Loucy (cell line): ENCODE measurements around the gene ICAM1.

ENCODE experiments used
- H2AFZ ChIP-seq: fragments of 200-600 bp; sonication (generic); 2 replicates; pipeline ENCODE4 v1.6.0; 2016; ENCODE audit warnings: antibody characterized with exemption, mild to moderate bottlenecking, low read length, moderate library complexity
- H3F3A ChIP-seq: fragments of 200-600 bp; 2 replicates; pipeline ENCODE4 v1.6.0; 2016; ENCODE audit warnings: antibody characterized with exemption, low read depth, mild to moderate bottlenecking
- H3K27me3 ChIP-seq: fragments of 200-600 bp; sonication (generic); 2 replicates; pipeline ENCODE4 v1.6.1; 2014; ENCODE audit warnings: low read length, mild to moderate bottlenecking; ENCODE audit not compliant: insufficient read depth, poor library complexity, severe bottlenecking
- H3K36me3 ChIP-seq: fragments of 200-600 bp; sonication (generic); 2 replicates; pipeline ENCODE4 v1.6.1; 2016; ENCODE audit warnings: low read length; ENCODE audit not compliant: insufficient read depth
- H3K4me1 ChIP-seq: fragments of 200-600 bp; sonication (generic); 2 replicates; pipeline ENCODE4 v1.5.1; 2014; ENCODE audit warnings: low read length, mild to moderate bottlenecking; ENCODE audit not compliant: insufficient read depth, poor library complexity, severe bottlenecking
- H3K4me2 ChIP-seq: fragments of 200-600 bp; sonication (generic); 2 replicates; pipeline ENCODE4 v1.6.0; 2014; ENCODE audit warnings: antibody characterized with exemption, low read length, low read depth, mild to moderate bottlenecking; ENCODE audit not compliant: poor library complexity, severe bottlenecking
- H3K4me3 ChIP-seq: fragments of 200-600 bp; sonication (generic); 2 replicates; pipeline ENCODE4 v1.5.1; 2014; ENCODE audit warnings: low read length, mild to moderate bottlenecking, mixed read lengths; ENCODE audit not compliant: poor library complexity, severe bottlenecking
- H3K79me2 ChIP-seq: fragments of 200-600 bp; sonication (generic); 2 replicates; pipeline ENCODE4 v1.6.1; 2014; ENCODE audit warnings: low read length; ENCODE audit not compliant: insufficient read depth
- H3K9ac ChIP-seq: fragments of 200-600 bp; sonication (generic); 2 replicates; pipeline ENCODE4 v1.6.0; 2014; ENCODE audit warnings: mild to moderate bottlenecking, low read depth, low read length, moderate library complexity; ENCODE audit not compliant: poor library complexity, severe bottlenecking
- H3K9me2 ChIP-seq: fragments of 200-600 bp; sonication (generic); replicated peaks from 2 replicates; pipeline ENCODE4 v1.6.1; 2016; ENCODE audit warnings: low read depth, low read length, mixed read lengths
- H3K9me3 ChIP-seq: fragments of 200-600 bp; sonication (generic); 2 replicates; pipeline ENCODE4 v1.6.1; 2014; ENCODE audit warnings: mild to moderate bottlenecking, antibody characterized with exemption, low read length, low read depth; ENCODE audit not compliant: insufficient read depth
- H4K20me1 ChIP-seq: fragments of 200-600 bp; sonication (generic); 2 replicates; pipeline ENCODE4 v1.6.0; 2014; ENCODE audit warnings: antibody characterized with exemption, low read length, mild to moderate bottlenecking; ENCODE audit not compliant: insufficient read depth, poor library complexity, severe bottlenecking
- EZH2phosphoT487 ChIP-seq: fragments of 200-600 bp; IDR thresholded peaks from 2 replicates; pipeline ENCODE4 v1.6.1; 2018; ENCODE audit warnings: antibody characterized with exemption, mild to moderate bottlenecking, moderate library complexity, borderline replicate concordance
- TF ChIP-seq, protein P1 (sequence below): fragments of 200-600 bp; sonication (generic); conservative IDR thresholded peaks from 2 replicates; pipeline ENCODE4 v1.5.1; 2014; ENCODE audit warnings: mild to moderate bottlenecking, antibody characterized with exemption, low read length

ICAM1 gene

DNA sequence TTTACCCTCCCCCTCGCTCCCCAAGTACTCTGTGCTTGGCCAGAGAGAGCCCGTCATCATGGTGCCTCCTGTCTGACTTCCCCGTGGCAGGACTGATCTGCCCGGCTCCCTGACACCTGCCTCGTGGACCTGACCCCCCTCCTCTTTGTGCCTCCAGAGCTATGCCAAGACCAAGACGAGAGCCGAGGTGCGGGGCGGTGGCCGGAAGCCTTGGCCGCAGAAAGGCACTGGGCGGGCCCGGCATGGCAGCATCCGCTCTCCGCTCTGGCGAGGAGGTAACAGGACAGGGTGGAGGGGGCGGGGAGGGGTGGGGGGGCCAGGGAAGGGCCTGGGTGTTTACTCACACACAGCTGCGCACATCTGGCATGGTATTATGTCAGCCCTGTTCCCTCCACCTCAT is 14.4 kb upstream of the ICAM1 start:
- H3K9me3 ChIP-seq = no peaks in the 10 kb centered on the region

DNA sequence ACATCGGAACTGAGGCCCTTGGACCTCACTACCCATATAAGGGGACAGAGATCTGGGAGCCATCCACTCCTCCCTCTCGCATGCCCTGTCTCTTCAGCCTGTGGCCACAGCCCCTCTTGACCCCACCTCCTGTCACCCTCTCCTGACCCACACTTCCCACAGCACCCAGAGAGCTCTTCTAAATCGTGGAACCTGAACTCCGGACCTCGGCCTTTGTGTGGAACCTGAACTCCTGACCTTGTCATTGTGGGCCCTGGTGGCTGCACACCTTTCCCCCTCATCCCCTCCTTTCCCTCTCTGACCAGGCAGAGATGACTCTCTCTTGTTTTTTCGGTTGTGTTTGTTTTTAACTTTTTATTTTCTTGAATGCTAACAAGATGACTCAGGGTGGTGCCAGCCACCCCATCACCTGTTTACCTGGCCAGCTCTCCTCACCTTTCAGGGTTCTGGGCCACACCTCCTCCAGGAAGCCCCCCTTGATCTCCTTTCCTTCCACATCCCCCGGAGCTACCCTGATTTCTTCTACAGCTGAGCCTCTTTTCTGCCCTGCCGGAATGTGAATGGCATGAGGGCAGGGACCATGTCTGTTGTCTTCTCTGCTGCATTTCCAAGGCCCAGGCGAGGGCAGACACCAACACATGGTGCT is 13.8 kb upstream of the ICAM1 start:
- Histone ChIP-seq H3K4me2 (no peak overlapping the region), H3K4me1 (peaks cover 4% of the 10 kb centered on the region), H3K4me3 (no peak overlapping the region), H3K9me2 (no peaks in the 10 kb centered on the region), H2AFZ (no peak overlapping the region), H3K9me3 (no peaks in the 10 kb centered on the region), H4K20me1 (peaks cover 12% of the 10 kb centered on the region), H3K9ac (no peak overlapping the region), H3K27me3 (no peaks in the 10 kb centered on the region), H3K79me2 (peaks cover 23% of the 10 kb centered on the region), H3K36me3 (peaks cover 19% of the 10 kb centered on the region; the same call in 1 of the 2 replicates), H3F3A (no peaks in the 10 kb centered on the region)
- no peak for TF ChIP-seq EZH2phosphoT487
- TF ChIP-seq, protein P1, sequence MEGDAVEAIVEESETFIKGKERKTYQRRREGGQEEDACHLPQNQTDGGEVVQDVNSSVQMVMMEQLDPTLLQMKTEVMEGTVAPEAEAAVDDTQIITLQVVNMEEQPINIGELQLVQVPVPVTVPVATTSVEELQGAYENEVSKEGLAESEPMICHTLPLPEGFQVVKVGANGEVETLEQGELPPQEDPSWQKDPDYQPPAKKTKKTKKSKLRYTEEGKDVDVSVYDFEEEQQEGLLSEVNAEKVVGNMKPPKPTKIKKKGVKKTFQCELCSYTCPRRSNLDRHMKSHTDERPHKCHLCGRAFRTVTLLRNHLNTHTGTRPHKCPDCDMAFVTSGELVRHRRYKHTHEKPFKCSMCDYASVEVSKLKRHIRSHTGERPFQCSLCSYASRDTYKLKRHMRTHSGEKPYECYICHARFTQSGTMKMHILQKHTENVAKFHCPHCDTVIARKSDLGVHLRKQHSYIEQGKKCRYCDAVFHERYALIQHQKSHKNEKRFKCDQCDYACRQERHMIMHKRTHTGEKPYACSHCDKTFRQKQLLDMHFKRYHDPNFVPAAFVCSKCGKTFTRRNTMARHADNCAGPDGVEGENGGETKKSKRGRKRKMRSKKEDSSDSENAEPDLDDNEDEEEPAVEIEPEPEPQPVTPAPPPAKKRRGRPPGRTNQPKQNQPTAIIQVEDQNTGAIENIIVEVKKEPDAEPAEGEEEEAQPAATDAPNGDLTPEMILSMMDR = no peak

More for the DNA sequence above, 14.4 kb upstream of the ICAM1 start:
- no peaks in the 10 kb centered on the region for H3K27me3 ChIP-seq
- no peaks in the 10 kb centered on the region for H3K9me2 ChIP-seq
- H3F3A ChIP-seq = no peaks in the 10 kb centered on the region
- H4K20me1 ChIP-seq = peaks cover 12% of the 10 kb centered on the region
- peaks cover 23% of the 10 kb centered on the region for H3K79me2 ChIP-seq
- no peak overlapping the region for H3K4me3 ChIP-seq
- H3K36me3 ChIP-seq = peaks cover 19% of the 10 kb centered on the region; the same call in 1 of the 2 replicates
- H3K9ac ChIP-seq = no peak overlapping the region
- H2AFZ ChIP-seq = no peak overlapping the region
- H3K4me1 ChIP-seq = peaks cover 4% of the 10 kb centered on the region
- no peak overlapping the region for H3K4me2 ChIP-seq
- no peak for TF ChIP-seq EZH2phosphoT487
- TF ChIP-seq, protein P1 = no peak

DNA sequence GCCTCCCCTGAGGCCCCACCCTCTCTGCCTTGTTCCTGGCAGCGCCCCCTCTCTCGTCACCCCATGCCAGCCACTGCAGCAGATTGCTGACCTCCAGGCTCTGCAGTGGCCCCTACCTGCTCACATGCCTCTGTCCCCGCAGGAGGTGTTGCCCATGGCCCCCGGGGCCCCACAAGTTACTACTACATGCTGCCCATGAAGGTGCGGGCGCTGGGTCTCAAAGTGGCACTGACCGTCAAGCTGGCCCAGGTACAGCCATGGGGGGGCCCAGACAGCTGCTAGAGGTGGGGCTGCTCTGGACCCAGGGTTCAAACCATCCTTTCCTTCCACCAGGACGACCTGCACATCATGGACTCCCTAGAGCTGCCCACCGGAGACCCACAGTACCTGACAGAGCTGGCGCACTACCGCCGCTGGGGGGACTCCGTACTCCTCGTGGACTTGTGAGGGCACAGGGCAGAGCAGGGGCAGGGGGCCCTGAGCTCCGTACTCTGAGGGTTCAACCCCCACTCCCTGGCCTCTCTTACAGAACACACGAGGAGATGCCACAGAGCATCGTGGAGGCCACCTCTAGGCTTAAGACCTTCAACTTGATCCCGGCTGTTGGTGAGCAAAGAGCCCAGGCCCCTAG is 12.7 kb upstream of the ICAM1 start:
- Histone ChIP-seq H3F3A (no peaks in the 10 kb centered on the region), H3K9me3 (no peaks in the 10 kb centered on the region), H3K27me3 (no peaks in the 10 kb centered on the region), H4K20me1 (peaks cover 5% of the 10 kb centered on the region), H2AFZ (no peak overlapping the region), H3K9me2 (no peaks in the 10 kb centered on the region), H3K4me3 (no peak overlapping the region), H3K9ac (no peak overlapping the region), H3K4me2 (no peak overlapping the region), H3K4me1 (no peaks in the 10 kb centered on the region), H3K79me2 (peaks cover 13% of the 10 kb centered on the region; the same call in 1 of the 2 replicates), H3K36me3 (peaks cover 19% of the 10 kb centered on the region; the same call in 1 of the 2 replicates)
- TF ChIP-seq EZH2phosphoT487 = no peak
- TF ChIP-seq, protein P1 = no peak
